GM19452 (cell line): ENCODE data around the gene RHOT2.
"Not testable (repeated sequence)": the region's sequence is repeated elsewhere in the genome, so short reads cannot be mapped to it uniquely, and the experiment has no call there.

Experiments
- ATAC-seq: cut with Tn5 transposase; IDR thresholded peaks from one replicate; pipeline ENCODE4 v1.9.1; 2021; ENCODE audit not compliant: unreplicated experiment

The RHOT2 gene

GRCh38 chr16:680967-681745, 13.2 kb downstream of the RHOT2 start:
- ATAC-seq = no peak

GRCh38 chr16:681746-682427, 14.0 kb downstream of the RHOT2 start:
- no peak for ATAC-seq

- ATAC-seq = no peak
Observed at GRCh38 chr16:682493-683395, 14.8 kb downstream of the RHOT2 start.

GRCh38 chr16:683396-684070, 15.6 kb downstream of the RHOT2 start:
- no peak for ATAC-seq

- peak; percentile 62 for ATAC-seq
Observed at GRCh38 chr16:684071-684794, 16.3 kb downstream of the RHOT2 start, which contains the start of gene JMJD8. Gene JMJD8, minus strand, starts transcription at chr16:684334. Its CDS starts 15 bp downstream, at chr16:684319.

GRCh38 chr16:684961-685696, 17.2 kb downstream of the RHOT2 start:
- no peak for ATAC-seq

- ATAC-seq = no peak
Observed at GRCh38 chr16:685967-686366, 18.0 kb downstream of the RHOT2 start.

GRCh38 chr16:686459-687260, 18.7 kb downstream of the RHOT2 start:
- ATAC-seq = no peak

GRCh38 chr16:687499-687898, 19.6 kb downstream of the RHOT2 start:
- ATAC-seq = no peak

- no peak for ATAC-seq
Observed at GRCh38 chr16:689175-689897, 21.4 kb downstream of the RHOT2 start.

- not testable (repeated sequence) for ATAC-seq
Observed at GRCh38 chr16:691242-691641, 23.3 kb downstream of the RHOT2 start.

- ATAC-seq = no peak
Observed at GRCh38 chr16:692356-693108, 24.6 kb downstream of the RHOT2 start.

- ATAC-seq = no peak
Observed at GRCh38 chr16:693364-693763, 25.4 kb downstream of the RHOT2 start.

GRCh38 chr16:693766-694165, 25.8 kb downstream of the RHOT2 start:
- no peak for ATAC-seq

- no peak for ATAC-seq
Observed at GRCh38 chr16:694187-694862, 26.4 kb downstream of the RHOT2 start.

- ATAC-seq = no peak
Observed at GRCh38 chr16:694863-695354, 27.0 kb downstream of the RHOT2 start.
